ENCODE results near the gene MSANTD1.
A peak's percentile ranks its signal among the peaks of the same experiment; 100 is the strongest.

GRCh38 chr4:3291969-3292570 lies 43.1 kb downstream of the MSANTD1 start:
- TF ChIP-seq POLR2A (IDR thresholded peaks at IDR 0.05; ENCODE audit: low read depth, low read length) (no peak), TARDBP (IDR thresholded peaks at IDR 0.05; ENCODE audit: borderline replicate concordance) (no peak), ETV6 (conservative IDR thresholded peaks at IDR 0.05 in 1 of 2, IDR thresholded peaks at IDR 0.05 in 1 of 2; ENCODE audit: borderline replicate concordance in 1 of 2, low read depth in 1 of 2) (no peak), ZNF274 (IDR thresholded peaks at IDR 0.05; ENCODE audit: insufficient read depth, insufficient read length) (no peak), JUND (IDR thresholded peaks at IDR 0.05; ENCODE audit: low read depth, low read length) (no peak), POLR2AphosphoS2 (IDR thresholded peaks at IDR 0.05; ENCODE audit: low read depth, low read length) (no peak), NR2F1 (conservative IDR thresholded peaks at IDR 0.05) (0 out of 2 replicates have a peak, but pooled peaks have one; percentile 14), REST (IDR thresholded peaks at IDR 0.05; ENCODE audit: low read depth, low read length) (no peak), CREB1 (IDR thresholded peaks at IDR 0.05; ENCODE audit: low read depth) (no peak), SMARCA5 (IDR thresholded peaks at IDR 0.05) (no peak), ZNF207 (IDR thresholded peaks at IDR 0.05; ENCODE audit: borderline replicate concordance) (no peak), MYB (IDR thresholded peaks at IDR 0.05; ENCODE audit: borderline replicate concordance, low read depth, low read length) (no peak)
- TF ChIP-seq, protein P1, sequence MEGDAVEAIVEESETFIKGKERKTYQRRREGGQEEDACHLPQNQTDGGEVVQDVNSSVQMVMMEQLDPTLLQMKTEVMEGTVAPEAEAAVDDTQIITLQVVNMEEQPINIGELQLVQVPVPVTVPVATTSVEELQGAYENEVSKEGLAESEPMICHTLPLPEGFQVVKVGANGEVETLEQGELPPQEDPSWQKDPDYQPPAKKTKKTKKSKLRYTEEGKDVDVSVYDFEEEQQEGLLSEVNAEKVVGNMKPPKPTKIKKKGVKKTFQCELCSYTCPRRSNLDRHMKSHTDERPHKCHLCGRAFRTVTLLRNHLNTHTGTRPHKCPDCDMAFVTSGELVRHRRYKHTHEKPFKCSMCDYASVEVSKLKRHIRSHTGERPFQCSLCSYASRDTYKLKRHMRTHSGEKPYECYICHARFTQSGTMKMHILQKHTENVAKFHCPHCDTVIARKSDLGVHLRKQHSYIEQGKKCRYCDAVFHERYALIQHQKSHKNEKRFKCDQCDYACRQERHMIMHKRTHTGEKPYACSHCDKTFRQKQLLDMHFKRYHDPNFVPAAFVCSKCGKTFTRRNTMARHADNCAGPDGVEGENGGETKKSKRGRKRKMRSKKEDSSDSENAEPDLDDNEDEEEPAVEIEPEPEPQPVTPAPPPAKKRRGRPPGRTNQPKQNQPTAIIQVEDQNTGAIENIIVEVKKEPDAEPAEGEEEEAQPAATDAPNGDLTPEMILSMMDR (IDR thresholded peaks at IDR 0.05 in 2 of 3, conservative IDR thresholded peaks at IDR 0.05 in 1 of 3; ENCODE audit: control insufficient read depth in 2 of 3, extremely low read depth in 1 of 3, insufficient read depth in 1 of 3, low read depth in 3 of 3, low read length in 3 of 3): no peak
- TF ChIP-seq, protein P2, sequence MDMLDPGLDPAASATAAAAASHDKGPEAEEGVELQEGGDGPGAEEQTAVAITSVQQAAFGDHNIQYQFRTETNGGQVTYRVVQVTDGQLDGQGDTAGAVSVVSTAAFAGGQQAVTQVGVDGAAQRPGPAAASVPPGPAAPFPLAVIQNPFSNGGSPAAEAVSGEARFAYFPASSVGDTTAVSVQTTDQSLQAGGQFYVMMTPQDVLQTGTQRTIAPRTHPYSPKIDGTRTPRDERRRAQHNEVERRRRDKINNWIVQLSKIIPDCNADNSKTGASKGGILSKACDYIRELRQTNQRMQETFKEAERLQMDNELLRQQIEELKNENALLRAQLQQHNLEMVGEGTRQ (IDR thresholded peaks at IDR 0.05; ENCODE audit: borderline replicate concordance, low read depth, low read length): no peak
